GM12892 (cell line): ENCODE data around the gene NCAPH2.

Source experiments
- POLR2A ChIP-seq: IDR thresholded peaks from 2 replicates; pipeline ENCODE4 v1.6.1; 2011; ENCODE audit warnings: low read depth, low read length, control low read depth
- POLR2AphosphoS5 ChIP-seq: IDR thresholded peaks from 2 replicates; pipeline ENCODE4 v1.6.1; 2011; ENCODE audit warnings: low read depth, low read length, control low read depth
- TAF1 ChIP-seq: IDR thresholded peaks from 2 replicates; pipeline ENCODE4 v1.6.1; 2011; ENCODE audit warnings: low read depth, mild to moderate bottlenecking, control low read depth, low read length, borderline replicate concordance

DNA sequence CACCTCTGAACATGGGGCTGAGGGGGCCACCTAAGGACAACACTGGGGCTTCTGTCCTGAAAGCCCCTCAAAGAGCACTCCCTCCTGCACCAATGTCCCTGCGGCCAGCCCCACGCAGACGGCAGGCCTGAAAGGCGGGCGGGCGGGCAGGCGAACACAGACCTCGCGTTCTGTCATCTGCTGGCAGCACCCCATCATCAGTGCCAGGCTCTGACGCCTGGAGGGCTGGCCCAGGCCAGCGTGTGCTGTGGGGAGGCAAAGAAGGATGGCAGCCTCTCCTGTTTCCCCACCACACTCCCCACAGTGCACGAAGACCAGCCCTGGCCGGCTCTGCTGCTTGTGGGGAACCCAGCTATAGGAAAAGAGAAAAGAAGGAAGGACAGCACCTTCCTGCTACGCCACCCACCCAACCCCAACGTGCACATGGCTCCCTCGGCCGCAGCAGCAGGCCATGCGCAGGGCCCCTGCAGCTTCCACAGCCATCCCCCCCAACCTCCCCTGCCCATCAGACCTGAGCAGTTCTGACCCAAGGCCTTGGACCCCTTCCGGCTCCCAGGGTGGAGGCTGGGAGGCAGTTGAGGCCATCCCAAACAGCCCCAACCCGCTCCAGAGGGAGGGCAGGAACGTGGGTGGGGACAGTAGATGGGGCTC lies 36.7 kb upstream of the NCAPH2 start:
- TF ChIP-seq POLR2AphosphoS5: no peak
- no peak for TF ChIP-seq POLR2A
- TF ChIP-seq TAF1: no peak
